HepG2 (cell line): ENCODE data around the gene GDI1. TPM values are rescaled to one million over a fixed set of nuclear protein-coding genes. Genes with fewer than 3 reads are reported as not detected.

Experiments used
- ATF5 ChIP-seq: sonication (generic); formaldehyde crosslinking; IDR thresholded peaks from 2 replicates; pipeline ENCODE4 v1.4.0; 2020; ENCODE audit warnings: mild to moderate bottlenecking, low read depth, missing genetic modification reagents
- GATA4 ChIP-seq: sonication (generic); IDR thresholded peaks from 2 replicates; pipeline ENCODE4 v1.6.1; 2016; ENCODE audit warnings: antibody characterized with exemption, low read depth, borderline replicate concordance
- GFI1 ChIP-seq: sonication (generic); formaldehyde crosslinking; IDR thresholded peaks from 2 replicates; pipeline ENCODE4 v1.5.0; 2020; ENCODE audit warnings: missing genetic modification reagents, mild to moderate bottlenecking, borderline replicate concordance
- HNF4G ChIP-seq, 2 experiments: sonication (generic) in 1 of 2; formaldehyde crosslinking in 1 of 2; IDR thresholded peaks; 2 replicates each; pipeline versions ENCODE4 v1.4.0 to v1.6.1; 2011 to 2020; ENCODE audit warnings: borderline replicate concordance in 2 of 2, low read depth in 2 of 2, mild to moderate bottlenecking in 2 of 2, low read length in 1 of 2, missing genetic modification reagents in 1 of 2, moderate library complexity in 1 of 2
- KDM2A ChIP-seq: sonication (generic); formaldehyde crosslinking; IDR thresholded peaks from 2 replicates; pipeline ENCODE4 v1.4.0; 2020; ENCODE audit warnings: low read depth, missing genetic modification reagents, borderline replicate concordance
- KDM5B ChIP-seq: sonication (generic); formaldehyde crosslinking; IDR thresholded peaks from 2 replicates; pipeline ENCODE4 v1.4.0; 2020; ENCODE audit warnings: missing genetic modification reagents, mild to moderate bottlenecking, borderline replicate concordance
- MNT ChIP-seq: fragments of 450-650 bp; IDR thresholded peaks from 2 replicates; pipeline ENCODE4 v1.6.1; 2016
- NCOA5 ChIP-seq: sonication (generic); formaldehyde crosslinking; IDR thresholded peaks from 2 replicates; pipeline ENCODE4 v1.4.0; 2020; ENCODE audit warnings: missing genetic modification reagents
- PHF21A ChIP-seq: sonication (generic); formaldehyde crosslinking; IDR thresholded peaks from 2 replicates; pipeline ENCODE4 v1.5.0; 2020; ENCODE audit warnings: mild to moderate bottlenecking, missing genetic modification reagents
- PHF5A ChIP-seq: IDR thresholded peaks from one replicate; pipeline ENCODE4 v1.6.1; 2018; ENCODE audit warnings: low read depth, missing genetic modification reagents; ENCODE audit not compliant: unreplicated experiment
- PRDM4 ChIP-seq: sonication (generic); formaldehyde crosslinking; IDR thresholded peaks from 2 replicates; pipeline ENCODE4 v1.9.0; 2021; ENCODE audit warnings: missing genetic modification reagents, borderline replicate concordance
- UBTF ChIP-seq: sonication (generic); formaldehyde crosslinking; IDR thresholded peaks from 2 replicates; pipeline ENCODE4 v1.4.0; 2020; ENCODE audit warnings: mild to moderate bottlenecking, missing genetic modification reagents
- ZBTB43 ChIP-seq: sonication (generic); formaldehyde crosslinking; conservative IDR thresholded peaks from 2 replicates; pipeline ENCODE4 v1.4.0; 2020; ENCODE audit warnings: missing genetic modification reagents
- ZC3H4 ChIP-seq: sonication (generic); formaldehyde crosslinking; IDR thresholded peaks from 2 replicates; pipeline ENCODE4 v1.4.0; 2020; ENCODE audit warnings: missing genetic modification reagents, borderline replicate concordance
- ZFP82 ChIP-seq: sonication (generic); formaldehyde crosslinking; IDR thresholded peaks from 2 replicates; pipeline ENCODE4 v1.5.1; 2020; ENCODE audit warnings: mild to moderate bottlenecking, missing genetic modification reagents, borderline replicate concordance
- ZNF75D ChIP-seq: sonication (generic); formaldehyde crosslinking; IDR thresholded peaks from 2 replicates; pipeline ENCODE4 v1.8.1; 2023; ENCODE audit warnings: missing genetic modification reagents, mild to moderate bottlenecking, borderline replicate concordance
- ZNF780A ChIP-seq: sonication (generic); formaldehyde crosslinking; IDR thresholded peaks from 2 replicates; pipeline ENCODE4 v1.8.0; 2022; ENCODE audit warnings: mild to moderate bottlenecking, missing genetic modification reagents, moderate library complexity
- ZNF839 ChIP-seq: sonication (generic); formaldehyde crosslinking; IDR thresholded peaks from 2 replicates; pipeline ENCODE4 v1.4.0; 2020; ENCODE audit warnings: missing genetic modification reagents, mild to moderate bottlenecking, borderline replicate concordance
- polyA plus RNA-seq, 8 experiments: library from polyadenylated mRNA; depleted of rRNA in 3 of 8; stranded (reverse) in 7 of 8; unstranded in 1 of 8; fragments of >200 nt; fragmentation: Illumina TruSeq in 4 of 8; extraction: Trizol in 4 of 8; gene quantifications; 2 replicates each; pipeline versions ENCODE4 v1.2.1 to v1.2.3, GENCODE V29; 2011 to 2016; ENCODE audit warnings: low read depth in 4 of 8, missing spikeins in 1 of 8, mixed read lengths in 1 of 8; ENCODE audit not compliant: insufficient read depth in 1 of 8
- total RNA-seq, 5 experiments: library from RNA; depleted of rRNA; stranded (reverse); fragments of >200 nt; fragmentation: Illumina TruSeq; extraction: Trizol; gene quantifications; 2 replicates each; pipeline ENCODE4 v1.2.3, GENCODE V29; 2016; ENCODE audit warnings: low read depth in 1 of 5

Gene GDI1
- total and polyA plus RNA-seq, 2 of the 13 experiments (the other 11 are each of a cell fraction or from before 2014, with no cell fraction given): 17.4 to 105 TPM

- TF ChIP-seq MNT: peak; percentile 27; the same call in 1 of the 2 replicates
- no peak for TF ChIP-seq ZNF780A (CRISPR knock-in tag)
- TF ChIP-seq ZNF839 (CRISPR knock-in tag): no peak
- TF ChIP-seq HNF4G (IDR thresholded peaks at IDR 0.05; ENCODE audit: borderline replicate concordance, low read depth, low read length): peak; percentile 70
- TF ChIP-seq HNF4G (CRISPR knock-in tag; IDR thresholded peaks at IDR 0.05; ENCODE audit: borderline replicate concordance, low read depth): no peak
- peak; percentile 50 for TF ChIP-seq UBTF (CRISPR knock-in tag)
- TF ChIP-seq ATF5 (CRISPR knock-in tag): no peak
- TF ChIP-seq GATA4: peak; percentile 34; the same call in 1 of the 2 replicates
- TF ChIP-seq PRDM4 (CRISPR knock-in tag): no peak
- TF ChIP-seq PHF21A (CRISPR knock-in tag): no peak
- TF ChIP-seq GFI1 (CRISPR knock-in tag): no peak
- TF ChIP-seq KDM5B: 0 out of 2 replicates have a peak, but pooled peaks have one; percentile 57
- TF ChIP-seq ZNF75D (CRISPR knock-in tag): no peak
- TF ChIP-seq ZBTB43 (CRISPR knock-in tag): no peak
- TF ChIP-seq ZC3H4: peak; percentile 94
- TF ChIP-seq NCOA5 (CRISPR knock-in tag): no peak
- peak; percentile 70 for TF ChIP-seq PHF5A (CRISPR knock-in tag)
- TF ChIP-seq KDM2A (CRISPR knock-in tag): peak; percentile 66
- no peak; the same call in 1 of the 2 replicates for TF ChIP-seq ZFP82 (CRISPR knock-in tag)
These were observed 35.7 kb upstream of the GDI1 start (continued) for GRCh38 chrX:154401045-154401799.
